Omental fat pad (tissue), 4 donors: ENCODE data around the gene TUT7. TPM values are rescaled to one million over a fixed set of nuclear protein-coding genes. Genes with fewer than 3 reads are reported as not detected.

Experiments used
- ATAC-seq: fragments of 150-250 bp; one replicate; pipeline ENCODE4 v1.9.1; 2016; ENCODE audit warnings: mild to moderate bottlenecking, moderate library complexity; ENCODE audit not compliant: low FRiP score
- DNase-seq: peaks from one replicate; pipeline ENCODE4 v3.0.0-alpha.2; 2019; ENCODE audit warnings: low spot score
- small RNA-seq: library from RNA; depleted of rRNA; stranded (forward); fragments of <200 nt; gene quantifications from one replicate; pipeline ENCODE3, GENCODE V24; 2016
- total RNA-seq, 4 donors: library from RNA; depleted of rRNA; stranded (reverse); fragments of >200 nt; gene quantifications; one replicate each; pipeline ENCODE4 v1.1.0, GENCODE V29; 2016
- TF ChIP-seq, protein P1 (sequence below), 3 donors: fragments of 450-650 bp; IDR thresholded peaks; one replicate each; pipeline ENCODE4 v1.5.1; 2016 to 2017; ENCODE audit warnings: antibody characterized with exemption in 3 of 3, mild to moderate bottlenecking in 3 of 3, moderate library complexity in 2 of 3

TUT7 gene
- total RNA-seq, 4 donors from 2014 or later: 50.8 to 61.8 (median 56.7) TPM

DNA sequence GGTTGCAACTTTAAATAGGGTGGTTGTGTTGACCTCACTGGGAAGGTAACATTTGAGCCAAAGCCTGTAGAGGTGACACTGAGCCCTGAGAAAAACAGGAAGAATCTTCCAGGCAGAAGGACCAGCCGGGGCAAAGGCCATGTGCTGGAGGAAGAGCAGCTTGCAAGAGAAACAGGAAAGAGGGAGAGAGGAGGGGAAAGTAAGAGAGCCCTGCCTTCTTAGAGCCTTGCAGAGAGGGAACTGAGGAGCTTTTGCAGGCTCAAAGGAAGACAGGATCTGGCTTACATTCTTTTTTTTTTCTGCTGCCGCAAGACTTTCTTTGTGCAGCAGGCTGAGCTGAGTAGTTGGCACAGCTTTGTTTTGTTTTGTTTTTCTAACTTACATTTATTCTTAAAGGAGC is 112.1 kb downstream of the TUT7 start:
- DNase-seq: no peak
- ATAC-seq: no peak
- TF ChIP-seq, protein P1, sequence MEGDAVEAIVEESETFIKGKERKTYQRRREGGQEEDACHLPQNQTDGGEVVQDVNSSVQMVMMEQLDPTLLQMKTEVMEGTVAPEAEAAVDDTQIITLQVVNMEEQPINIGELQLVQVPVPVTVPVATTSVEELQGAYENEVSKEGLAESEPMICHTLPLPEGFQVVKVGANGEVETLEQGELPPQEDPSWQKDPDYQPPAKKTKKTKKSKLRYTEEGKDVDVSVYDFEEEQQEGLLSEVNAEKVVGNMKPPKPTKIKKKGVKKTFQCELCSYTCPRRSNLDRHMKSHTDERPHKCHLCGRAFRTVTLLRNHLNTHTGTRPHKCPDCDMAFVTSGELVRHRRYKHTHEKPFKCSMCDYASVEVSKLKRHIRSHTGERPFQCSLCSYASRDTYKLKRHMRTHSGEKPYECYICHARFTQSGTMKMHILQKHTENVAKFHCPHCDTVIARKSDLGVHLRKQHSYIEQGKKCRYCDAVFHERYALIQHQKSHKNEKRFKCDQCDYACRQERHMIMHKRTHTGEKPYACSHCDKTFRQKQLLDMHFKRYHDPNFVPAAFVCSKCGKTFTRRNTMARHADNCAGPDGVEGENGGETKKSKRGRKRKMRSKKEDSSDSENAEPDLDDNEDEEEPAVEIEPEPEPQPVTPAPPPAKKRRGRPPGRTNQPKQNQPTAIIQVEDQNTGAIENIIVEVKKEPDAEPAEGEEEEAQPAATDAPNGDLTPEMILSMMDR (IDR thresholded peaks at IDR 0.05): no peak

DNA sequence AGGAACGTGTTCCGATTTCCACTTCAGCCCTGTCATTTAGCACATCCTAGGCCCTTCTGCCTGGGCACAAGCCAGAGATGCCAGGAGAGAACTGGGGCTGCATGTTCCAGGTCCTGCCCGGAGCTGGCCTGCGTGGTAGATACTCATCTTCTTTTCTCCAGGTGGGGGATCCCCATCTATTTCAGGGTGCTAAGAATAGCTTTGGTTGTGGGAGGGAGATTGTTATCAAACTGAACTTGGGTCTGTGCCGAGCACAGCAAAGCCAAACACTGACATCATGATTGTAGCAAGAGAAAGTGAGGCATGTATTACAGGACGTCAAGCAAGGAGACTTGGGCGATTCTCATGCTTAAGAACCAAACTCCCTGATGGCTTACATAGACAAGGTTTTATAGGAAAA is 113.0 kb downstream of the TUT7 start:
- ATAC-seq (no peak), DNase-seq (no peak)
- TF ChIP-seq, protein P1 (IDR thresholded peaks at IDR 0.05): no peak

DNA sequence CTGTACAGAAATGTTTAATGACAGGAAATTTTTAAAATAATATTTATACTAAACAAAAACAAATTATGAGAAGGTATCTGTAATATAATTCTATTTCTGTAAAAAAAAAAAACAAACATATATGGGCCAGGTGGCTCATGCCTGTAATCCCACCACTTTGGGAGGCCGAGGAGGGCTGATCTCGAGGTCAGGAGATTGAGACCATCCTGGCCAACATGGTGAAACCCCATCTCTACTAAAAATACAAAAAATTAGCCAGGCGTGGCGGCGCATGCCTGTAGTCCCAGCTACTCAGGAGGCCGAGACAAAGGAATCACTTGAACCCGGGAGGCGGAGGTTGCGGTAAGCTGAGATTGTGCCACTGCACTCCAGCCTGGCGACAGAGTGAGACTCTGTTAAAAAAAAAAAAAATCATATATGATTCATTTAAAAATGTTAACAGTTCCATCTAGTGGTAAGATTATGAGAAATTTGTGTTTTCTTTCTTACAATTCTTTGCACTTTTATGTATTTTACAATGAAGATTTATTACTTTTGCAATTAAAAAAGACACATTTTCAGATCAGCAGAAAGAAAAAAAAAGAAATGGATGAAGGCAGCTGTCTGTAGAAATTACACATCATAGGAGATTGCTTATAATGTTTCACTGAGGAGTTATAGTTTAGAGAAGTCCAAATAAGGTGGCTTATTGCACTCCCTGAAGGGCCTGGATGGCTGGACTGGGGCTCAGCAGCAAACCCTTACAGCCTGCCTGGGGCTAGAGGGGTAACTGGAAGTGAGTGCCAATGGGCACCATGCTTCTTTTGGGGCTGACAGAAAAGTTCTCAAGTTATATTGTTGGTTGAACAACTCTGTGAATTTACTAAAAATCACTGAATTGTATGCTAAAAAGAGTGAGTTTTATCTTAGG is 115.1 kb downstream of the TUT7 start:
- ATAC-seq: no peak
- TF ChIP-seq, protein P1 (IDR thresholded peaks at IDR 0.05): no peak

More for the DNA sequence above, 115.1 kb downstream of the TUT7 start:
- no peak for DNase-seq

Small RNAs within 50 kb of the gene (small RNA-seq; reads per million reads assigned to genes)
- gene RN7SKP264: not detected

Other genes with a start within 250 kb of the TUT7 start
- 1 to 10 TPM in 2 of 4 donors, under 1 TPM in 2; 0.38 to 2.8 (median 0.83) TPM for gene C9orf153, start 94.8 kb downstream of the TUT7 start, total RNA-seq
- 10 to 100 TPM; 50.6 to 67.4 (median 55.6) TPM for gene ISCA1, start 71.9 kb downstream of the TUT7 start, total RNA-seq